Activated CD8-positive, alpha-beta memory T cell treated with anti-CD3 and anti-CD28 coated beads for 4 hours (primary cell): Measurements from ENCODE around the gene KNDC1.
"Not testable (repeated sequence)": the region's sequence is repeated elsewhere in the genome, so short reads cannot be mapped to it uniquely, and the experiment has no call there.

Experiments
- DNase-seq, 2 donors: peaks; one replicate each; pipeline ENCODE4 v3.0.0-alpha.2; 2020; ENCODE audit warnings: low read depth in 2 of 2

The KNDC1 gene

DNA sequence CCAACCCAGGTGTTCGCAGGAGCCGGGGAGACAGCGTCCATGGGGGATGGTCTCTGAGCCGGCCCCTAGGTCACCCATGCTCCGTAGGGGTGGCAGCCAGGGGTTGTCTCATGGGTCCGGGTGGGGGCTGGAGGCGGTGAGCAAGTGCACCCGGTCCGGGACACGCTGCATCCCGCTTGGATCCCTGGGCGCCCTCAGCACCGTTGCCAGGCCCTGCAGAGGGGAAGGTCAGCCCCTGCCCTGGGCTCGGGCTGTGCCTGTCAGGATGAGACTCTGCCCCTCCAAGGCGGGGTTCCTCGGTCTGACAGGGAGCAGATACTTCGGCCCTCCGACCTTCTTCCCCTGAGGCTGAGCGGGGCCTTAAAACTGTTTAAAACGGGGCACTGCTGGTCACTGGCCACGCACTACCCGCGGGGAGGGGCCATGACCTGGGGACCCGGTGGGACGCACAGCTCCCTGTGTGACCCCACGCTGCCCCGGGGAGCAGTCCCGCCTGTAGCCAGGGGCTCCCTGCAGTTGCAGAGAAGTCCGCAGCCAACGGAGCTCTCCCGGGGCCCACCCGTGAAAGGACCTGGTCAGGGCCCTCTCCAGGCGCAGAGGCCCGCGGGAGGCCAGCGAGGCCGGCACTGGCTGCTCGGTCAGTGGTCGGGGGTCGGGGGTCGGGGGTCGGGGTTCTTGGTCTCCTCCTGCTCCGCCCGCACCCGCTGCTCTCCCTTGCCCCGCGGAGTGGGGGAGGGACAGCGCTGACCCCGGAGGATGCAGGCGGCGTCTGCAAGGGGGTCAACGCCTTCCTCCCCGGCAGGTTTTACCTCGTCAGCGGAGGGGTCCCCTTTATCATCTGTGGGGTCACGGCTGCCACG, 33.4 kb upstream of the KNDC1 start:
- DNase-seq: no peak

DNA sequence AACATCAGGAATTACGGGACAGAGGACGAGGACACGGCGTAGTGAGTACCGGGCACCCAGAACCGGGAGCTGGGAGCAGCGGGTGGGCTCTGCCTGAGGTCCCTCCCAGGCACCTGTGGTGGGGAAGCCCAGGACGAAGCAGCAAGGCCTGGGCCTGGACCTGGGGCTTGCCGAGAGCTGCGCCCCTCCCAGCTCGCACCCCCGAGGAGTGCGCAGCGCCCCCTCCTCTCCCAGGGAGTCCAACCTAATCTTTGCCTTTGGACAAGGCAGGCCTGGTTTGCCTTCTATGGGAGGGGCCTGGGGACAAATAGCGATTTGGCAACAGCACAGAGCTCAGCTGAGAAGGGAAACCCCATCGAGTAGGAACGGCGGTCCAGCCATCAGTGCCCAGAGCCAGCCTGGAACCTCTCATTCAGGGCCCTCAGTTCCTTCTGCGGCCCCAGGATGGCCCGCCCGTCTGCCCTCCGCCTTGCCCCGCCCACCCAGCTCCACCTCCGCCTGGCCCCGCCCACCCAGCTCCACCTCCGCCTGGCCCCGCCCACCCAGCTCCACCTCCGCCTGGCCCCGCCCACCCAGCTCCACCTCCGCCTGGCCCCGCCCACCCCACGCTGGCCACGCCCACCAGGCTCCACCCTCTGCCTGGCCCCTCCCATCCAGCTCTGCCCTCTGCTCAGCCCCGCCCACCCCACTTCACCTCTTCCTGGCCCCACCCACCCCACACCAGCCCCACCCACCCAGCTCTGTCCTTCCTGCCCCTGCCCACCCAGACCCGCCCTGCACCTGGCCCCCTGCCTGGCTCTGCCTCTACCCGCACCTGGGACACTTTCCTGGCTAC, 32.5 kb upstream of the KNDC1 start:
- DNase-seq: no peak

DNA sequence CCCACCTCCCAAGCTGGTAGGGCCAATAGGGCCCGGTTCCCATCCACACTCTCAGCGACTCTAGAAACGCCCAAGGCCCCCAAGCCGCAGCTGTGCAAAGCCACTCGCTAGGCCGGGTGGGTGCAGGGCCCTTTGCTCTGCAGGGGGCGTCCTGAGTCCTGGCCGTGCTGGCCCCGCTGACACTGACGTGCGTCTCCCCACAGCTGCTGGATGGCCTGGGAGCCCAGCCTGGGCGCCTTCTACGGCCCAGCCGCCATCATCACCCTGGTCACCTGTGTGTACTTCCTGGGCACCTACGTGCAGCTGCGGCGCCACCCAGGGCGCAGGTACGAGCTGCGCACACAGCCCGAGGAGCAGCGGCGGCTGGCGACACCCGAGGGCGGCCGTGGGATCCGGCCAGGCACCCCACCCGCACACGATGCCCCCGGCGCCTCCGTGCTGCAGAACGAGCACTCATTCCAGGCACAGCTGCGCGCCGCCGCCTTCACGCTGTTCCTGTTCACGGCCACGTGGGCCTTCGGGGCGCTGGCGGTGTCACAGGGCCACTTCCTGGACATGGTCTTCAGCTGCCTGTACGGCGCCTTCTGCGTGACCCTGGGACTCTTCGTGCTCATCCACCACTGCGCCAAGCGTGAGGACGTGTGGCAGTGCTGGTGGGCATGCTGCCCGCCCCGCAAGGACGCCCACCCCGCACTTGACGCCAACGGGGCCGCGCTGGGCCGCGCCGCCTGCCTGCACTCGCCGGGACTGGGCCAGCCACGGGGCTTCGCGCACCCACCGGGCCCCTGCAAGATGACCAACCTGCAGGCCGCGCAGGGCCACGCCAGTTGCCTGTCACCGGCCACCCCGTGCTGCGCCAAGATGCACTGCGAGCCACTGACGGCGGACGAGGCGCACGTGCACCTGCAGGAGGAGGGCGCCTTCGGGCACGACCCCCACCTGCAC, 31.6 kb upstream of the KNDC1 start:
- no peak for DNase-seq

DNA sequence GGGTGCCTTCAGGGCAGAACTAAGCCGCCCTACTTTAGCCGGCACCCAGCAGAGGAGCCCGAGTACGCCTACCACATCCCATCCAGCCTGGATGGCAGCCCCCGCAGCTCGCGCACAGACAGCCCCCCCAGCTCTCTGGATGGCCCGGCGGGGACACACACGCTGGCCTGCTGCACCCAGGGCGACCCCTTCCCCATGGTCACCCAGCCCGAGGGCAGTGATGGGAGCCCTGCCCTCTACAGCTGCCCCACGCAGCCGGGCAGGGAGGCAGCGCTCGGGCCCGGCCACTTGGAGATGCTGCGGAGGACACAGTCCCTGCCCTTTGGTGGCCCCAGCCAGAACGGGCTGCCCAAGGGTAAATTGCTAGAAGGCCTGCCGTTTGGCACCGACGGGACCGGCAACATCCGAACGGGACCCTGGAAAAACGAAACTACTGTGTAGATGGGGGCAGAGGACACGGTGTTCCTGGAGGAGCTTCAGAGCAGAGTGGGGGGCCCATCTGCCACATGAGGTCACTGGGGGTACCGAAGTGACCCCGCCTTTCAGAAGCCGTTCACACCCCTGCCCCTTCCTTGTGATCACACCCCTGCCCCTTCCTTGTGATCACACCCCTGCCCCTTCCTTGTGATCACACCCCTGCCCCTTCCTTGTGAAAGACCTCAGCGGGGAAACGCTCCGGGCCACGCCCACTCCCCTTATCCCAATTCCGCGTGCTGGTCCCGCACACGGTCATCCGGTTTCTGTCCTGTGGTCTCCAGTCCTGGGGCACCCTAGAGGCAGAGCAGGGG, 30.8 kb upstream of the KNDC1 start:
- DNase-seq: no peak

DNA sequence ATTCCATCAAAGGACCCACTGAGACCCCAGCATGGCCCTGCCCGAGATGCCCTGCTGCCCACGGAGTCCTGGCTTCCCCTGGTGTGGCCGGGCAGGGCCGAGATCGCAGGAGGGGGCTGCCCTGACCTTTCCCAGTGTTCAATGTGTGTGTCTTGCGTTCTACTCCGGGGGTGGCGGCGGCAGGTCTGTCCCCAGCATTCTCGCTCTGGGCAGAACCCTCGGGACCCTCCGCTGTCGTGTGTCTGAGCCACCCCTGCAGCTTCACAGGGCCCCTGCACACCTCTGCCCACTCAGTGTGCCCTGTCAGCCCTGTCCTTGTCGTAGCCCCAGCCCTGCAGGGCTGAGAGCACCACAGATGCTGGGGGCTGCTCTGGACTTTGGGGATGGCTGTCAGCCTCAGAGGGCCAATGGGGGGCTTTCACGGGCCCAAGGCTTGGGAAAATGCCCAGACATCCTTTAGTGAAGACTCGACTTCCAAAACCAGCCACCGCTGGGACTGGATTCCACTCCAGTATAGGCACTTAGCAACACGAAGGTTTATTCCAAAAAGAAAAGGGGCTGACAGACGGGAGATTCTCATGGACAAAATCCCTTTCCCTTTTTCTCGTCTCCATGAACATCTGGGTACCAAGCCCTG, 30.0 kb upstream of the KNDC1 start:
- DNase-seq: no peak

DNA sequence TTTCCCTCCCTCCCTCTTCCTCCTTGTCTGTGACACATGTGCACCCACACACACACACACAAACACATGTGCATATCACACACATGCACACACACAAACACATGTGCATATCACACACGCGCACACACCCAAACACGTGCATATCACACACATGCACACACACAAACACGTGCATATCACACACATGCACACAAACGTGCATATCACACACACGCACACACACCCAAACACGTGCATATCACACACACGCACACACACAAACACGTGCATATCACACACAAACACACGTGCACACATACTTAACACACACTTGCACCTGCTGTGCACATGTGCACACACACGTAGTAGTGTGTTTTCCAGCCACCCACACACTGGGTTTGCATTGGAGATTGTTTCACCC, 29.4 kb upstream of the KNDC1 start:
- no peak for DNase-seq

DNA sequence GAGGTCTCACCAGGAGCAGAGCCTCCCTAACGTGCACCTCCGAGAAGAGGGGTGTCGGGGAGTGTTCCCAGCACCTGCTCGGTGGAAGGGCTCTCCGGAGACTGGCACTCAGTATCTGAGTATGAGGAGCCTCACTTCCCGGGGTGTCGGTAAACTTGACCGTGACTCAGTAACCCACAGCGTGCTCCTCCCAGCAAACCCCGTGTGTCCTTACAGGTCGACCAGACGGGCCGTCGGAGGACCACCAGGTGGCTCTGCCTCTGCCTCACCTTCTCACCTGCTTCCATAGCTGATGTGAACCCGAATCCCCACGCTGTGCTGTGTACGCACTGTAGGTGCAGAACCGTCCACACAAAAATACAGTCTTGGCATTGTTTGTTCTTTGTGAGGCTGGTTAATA, 29.0 kb upstream of the KNDC1 start:
- no peak for DNase-seq

DNA sequence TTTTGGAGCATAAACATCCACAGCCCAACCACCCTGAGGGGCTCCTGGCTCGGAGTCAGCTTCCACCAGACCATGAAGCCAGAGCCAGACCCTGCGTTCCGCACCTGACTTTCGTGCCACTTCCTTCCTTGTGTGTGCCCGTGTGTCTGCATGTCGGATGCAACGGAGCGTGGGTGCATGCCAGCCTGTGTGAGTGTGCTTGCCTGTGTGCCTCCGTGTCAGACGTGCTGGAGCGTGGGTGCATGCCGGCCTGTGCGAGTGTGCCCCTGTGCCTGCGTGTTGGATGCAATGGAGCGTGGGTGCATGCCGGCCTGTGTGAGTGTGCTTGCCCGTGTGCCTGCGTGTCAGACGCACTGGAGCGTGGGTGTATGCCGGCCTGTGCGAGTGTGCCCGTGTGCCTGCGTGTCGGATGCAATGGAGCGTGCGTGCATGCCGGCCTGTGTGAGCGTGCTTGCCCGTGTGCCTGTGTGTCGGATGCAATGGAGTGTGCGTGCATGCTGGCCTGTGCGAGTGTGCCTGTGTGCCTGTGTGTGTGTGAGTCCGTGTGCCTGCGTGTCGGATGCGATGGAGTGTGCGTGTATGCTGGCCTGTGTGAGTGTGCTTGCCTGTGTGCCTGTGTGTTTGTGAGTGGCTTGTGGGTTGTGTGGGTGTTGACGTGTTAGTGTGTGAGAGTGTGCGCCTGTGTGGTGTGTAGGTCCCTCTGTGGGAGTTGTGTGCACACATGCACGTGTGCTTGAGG, 28.1 kb upstream of the KNDC1 start:
- DNase-seq: no peak

DNA sequence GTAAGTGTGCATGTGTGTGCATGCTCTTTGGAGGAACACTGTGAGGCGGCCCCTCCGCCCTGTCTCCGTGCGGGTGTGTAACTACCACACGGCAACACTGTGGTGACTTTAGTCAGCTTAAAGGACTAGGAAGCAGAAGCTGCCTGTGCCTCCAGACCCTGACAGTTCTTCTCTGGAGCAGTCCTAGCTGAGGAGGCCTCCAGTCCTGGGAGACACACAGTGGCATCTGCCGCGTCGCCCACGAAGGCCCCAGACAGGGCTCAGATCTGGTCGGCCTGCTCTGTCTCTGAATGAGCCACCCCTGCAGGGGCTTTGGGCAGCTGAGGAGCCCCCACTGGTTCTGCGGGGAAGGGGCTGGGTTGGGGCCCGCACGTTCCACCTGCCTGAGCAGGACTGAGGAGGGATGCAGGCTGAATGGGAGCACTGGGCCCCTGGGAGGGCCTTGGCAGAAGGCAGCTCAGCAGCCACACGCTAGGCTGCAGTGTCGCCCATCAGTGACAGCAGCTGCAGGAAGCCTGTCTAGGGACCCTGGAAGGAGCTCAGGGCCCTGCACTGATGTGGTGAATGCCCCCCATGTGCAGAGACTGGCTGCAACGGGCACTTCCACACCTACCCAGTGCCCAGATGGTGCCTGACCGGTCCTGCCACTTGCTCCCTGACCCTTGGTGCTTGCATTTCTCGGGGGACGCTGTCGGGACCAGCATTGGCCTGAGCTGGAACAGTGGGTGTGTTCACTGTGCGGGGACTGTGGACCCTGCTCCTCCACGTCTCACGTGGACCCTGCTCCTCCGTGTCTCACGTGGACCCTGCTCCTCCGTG, 27.3 kb upstream of the KNDC1 start:
- DNase-seq: no peak

DNA sequence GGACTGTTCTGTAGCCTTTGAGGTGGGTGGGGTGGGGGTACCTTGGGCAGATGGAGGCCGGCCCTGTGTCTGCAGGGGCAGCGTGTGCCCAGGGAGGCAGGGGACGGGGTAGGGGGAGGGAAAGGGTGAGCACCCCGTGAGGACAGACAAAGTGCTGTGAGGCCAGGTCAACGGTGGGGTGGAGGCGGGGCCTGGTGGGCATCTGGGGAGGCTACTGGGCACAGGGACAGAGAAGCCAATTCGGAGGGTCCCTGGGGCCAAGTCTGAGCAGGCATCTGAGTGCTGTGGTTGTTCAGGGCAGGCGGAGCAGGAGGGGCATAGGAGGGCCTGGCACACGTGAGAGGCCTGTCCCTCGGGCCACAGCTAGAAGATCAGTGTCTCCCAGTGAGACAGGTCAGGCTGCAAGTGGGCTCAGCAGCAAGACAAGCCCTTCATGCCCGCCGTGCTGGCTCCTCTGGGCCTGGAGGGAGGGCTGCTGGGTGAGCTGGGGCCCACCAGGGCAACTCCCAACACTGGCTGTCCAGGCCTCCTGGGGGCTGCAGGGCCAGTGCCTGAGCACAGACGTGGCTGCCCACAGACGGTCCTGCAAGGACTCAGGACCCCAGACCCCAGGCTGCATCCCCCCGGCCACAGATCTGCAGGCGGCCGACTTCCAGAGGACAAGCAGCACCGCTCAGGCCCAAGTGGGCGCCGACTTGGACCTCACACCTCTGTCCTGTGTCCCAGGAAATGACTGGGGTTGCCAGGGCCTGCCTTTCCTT, 26.4 kb upstream of the KNDC1 start:
- no peak for DNase-seq

DNA sequence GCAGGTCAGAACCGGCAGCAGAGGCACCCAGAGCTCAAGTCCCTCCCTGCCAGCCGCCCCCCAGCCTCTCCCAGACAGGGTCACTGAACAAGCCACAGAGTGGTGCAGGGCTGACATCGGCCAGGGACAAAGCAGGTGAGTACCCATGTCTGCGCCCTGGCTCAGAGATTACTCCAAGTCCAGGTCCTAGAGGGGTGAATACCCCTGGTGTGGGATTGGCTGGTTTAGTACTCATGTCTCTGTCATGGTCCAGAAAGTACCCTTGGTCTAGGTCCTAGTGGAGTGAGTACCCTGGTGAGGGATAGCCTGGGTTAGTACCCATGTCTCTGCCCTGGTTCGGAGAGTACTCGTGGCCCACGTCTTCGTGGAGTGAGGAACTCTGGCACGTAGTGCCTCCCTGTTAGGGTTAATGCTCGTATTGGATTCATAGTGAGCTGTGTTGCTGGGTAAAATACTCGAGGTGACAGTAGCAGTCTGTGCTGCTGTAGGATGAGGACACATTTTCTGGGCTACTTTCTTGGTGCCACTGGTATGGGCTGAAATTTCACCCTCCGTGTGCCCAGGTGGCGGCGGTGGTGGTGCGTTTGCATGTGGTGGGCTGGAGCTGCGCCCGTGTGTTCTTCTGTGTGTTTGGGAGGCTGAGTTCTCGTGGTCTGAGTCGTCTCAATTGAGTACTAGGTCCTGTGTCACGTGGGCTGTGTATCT, 25.5 kb upstream of the KNDC1 start:
- no peak for DNase-seq

DNA sequence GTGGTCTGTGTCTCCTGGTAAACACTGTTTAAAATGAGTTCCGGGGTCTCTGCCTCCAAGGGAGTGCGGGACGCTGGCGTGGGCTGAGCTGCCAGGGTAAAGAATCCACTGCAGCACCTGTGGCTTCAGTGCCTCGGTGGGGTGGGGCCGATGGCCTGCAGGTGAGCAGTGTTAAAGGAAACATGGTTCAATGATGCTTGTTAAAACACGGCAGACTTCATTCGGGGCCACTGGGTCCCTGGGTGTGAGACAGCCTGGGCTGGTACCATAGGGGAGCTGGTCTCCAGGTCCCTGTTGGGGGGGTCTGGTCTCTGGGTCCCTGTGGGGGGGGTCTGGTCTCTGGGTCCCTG, 24.9 kb upstream of the KNDC1 start:
- no peak for DNase-seq

DNA sequence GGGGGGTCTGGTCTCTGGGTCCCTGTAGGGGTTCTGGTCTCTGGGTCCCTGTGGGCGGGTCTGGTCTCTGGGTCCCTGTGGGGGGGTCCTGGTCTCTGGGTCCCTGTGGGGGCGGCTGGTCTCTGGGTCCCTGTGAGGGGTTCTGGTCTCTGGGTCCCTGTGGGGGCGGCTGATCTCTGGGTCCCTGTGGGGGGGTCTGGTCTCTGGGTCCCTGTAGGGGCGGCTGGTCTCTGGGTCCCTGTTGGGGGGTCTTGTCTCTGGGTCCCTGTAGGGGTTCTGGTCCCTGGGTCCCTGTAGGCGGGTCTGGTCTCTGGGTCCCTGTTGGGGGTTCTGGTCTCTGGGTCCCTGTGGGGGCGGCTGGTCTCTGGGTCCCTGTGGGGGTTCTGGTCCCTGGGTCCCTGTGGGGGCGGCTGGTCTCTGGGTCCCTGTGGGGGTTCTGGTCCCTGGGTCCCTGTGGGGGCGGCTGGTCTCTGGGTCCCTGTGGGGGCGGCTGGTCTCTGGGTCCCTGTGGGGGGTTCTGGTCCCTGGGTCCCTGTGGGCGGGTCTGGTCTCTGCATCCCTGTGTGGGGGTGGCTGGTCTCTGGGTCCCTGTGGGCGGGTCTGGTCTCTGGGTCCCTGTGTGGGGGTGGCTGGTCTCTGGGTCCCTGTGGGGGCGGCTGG, 22.4 kb upstream of the KNDC1 start:
- DNase-seq: not testable (repeated sequence)

DNA sequence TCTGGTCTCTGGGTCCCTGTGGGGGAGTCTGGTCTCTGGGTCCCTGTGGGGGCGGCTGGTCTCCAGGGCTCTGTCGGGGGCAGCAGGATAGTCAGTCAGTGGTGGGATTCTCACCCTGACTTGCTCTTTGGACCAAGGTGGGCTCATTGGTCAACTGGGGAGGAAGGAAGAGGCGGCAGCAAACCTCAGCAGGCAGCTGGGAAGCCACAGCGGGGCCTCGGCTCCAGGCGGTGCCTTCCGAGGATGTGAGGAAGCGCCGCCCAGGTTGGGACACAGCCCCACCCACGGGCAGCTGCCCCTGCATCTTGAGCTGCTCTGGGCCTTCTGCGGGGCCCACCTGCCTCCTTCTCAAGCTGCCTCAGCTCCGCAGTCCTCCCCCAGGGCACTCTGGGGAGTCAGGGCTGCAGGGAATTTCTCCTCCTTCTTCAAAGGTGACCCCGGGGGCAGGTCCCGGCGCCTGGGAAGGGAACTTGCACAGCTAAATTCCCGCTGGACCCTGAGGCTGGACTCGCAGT, 20.4 kb upstream of the KNDC1 start:
- DNase-seq: no peak

DNA sequence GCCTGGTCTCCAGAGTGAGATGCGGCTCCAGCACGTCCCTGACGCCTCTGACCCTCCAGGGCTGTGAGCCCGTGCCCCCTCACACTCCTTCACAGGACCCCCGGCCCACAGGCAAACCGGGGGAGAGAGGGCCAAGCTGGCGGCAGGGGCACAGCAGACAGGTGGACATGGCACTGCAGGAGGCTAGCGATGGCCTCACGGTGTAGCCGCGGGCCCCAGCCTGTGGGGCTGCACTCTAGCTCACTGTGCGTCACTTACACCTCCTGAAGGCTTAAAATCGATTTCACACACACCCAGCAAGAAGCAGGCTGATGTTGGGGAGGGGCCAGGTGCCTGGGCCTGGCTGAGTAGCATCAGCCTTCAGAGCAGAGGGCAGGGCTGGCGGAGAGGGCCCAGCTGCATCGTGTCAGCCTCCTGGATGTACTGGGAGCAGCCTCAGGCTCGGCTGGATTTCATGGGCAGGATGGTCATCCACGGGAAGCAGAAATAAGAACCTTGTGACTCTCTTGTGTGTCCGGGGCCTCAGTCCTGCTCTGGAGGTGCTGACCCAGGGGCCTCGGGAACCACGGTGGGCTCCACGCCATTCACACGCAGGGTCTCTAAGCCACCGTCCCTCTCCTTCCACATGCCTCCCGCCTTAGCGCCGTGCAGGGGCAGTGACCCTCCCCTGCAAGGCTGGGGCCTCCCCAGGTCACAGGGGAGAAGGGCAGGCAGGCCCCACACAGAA, 19.4 kb upstream of the KNDC1 start:
- no peak for DNase-seq
